ENCODE measurements around the gene RNF11.

RNF11 gene

DNA sequence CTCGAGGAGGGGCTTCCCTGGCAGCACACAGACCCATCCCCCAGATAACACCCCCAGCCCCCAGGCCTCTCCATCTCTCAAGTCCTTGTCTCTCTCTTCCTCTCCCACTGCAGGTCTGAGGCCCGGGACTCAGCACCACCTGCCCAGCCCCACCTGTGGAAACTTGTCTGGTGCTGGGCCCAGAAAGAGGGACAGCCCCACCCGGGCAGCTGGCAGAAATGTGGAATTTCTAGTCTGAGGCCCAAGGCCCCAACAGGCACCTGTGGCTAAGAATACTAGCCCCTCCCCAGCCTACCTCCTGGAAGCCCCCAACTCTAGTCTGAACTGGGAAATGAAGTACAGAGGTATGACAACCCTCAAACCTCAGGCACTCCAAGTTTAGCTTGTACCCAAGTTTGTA lies 78.9 kb downstream of the RNF11 start:
- no peak for DNase-seq (ENCODE audit: extremely low read depth, low read depth)
- TF ChIP-seq, protein P1, sequence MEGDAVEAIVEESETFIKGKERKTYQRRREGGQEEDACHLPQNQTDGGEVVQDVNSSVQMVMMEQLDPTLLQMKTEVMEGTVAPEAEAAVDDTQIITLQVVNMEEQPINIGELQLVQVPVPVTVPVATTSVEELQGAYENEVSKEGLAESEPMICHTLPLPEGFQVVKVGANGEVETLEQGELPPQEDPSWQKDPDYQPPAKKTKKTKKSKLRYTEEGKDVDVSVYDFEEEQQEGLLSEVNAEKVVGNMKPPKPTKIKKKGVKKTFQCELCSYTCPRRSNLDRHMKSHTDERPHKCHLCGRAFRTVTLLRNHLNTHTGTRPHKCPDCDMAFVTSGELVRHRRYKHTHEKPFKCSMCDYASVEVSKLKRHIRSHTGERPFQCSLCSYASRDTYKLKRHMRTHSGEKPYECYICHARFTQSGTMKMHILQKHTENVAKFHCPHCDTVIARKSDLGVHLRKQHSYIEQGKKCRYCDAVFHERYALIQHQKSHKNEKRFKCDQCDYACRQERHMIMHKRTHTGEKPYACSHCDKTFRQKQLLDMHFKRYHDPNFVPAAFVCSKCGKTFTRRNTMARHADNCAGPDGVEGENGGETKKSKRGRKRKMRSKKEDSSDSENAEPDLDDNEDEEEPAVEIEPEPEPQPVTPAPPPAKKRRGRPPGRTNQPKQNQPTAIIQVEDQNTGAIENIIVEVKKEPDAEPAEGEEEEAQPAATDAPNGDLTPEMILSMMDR (IDR thresholded peaks at IDR 0.05; ENCODE audit: low read depth, low read length) = no peak

DNA sequence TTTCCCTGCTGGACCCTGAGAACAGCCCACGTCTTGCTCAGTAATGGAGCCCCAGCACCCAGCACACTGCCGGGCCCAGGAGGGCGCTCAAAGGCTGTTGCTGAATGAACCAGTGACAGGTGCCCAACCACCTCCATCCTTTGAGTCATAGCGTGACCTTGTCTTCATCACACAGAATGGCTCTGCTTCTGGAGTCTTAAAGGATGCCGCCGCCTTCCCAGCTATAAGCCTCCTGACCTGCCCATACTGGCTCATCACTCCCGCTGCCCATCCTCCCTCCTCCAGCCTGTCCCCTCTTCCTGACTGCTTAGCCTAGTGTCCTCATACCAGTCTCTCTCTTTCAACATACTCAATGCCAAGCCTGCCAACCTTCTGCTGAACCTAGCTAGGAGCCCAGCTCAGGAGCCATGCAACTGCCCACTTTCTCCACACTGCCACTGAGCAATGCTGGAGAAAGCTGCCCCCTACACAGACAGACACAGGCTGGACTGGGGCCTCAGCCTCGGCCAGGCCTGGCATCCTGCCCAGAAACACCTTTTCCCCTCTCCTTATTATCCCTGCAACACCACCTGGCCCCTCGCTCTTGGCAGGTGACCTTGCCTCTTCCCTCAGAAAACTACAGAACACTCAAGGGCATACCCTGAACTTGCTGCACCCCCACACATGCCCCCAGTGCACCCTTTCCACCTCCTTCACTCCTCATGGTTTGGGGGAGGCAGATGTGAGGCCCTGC lies 80.2 kb downstream of the RNF11 start:
- TF ChIP-seq, protein P1 (IDR thresholded peaks at IDR 0.05; ENCODE audit: low read depth, low read length) = no peak
- DNase-seq (ENCODE audit: extremely low read depth, low read depth) = no peak

DNA sequence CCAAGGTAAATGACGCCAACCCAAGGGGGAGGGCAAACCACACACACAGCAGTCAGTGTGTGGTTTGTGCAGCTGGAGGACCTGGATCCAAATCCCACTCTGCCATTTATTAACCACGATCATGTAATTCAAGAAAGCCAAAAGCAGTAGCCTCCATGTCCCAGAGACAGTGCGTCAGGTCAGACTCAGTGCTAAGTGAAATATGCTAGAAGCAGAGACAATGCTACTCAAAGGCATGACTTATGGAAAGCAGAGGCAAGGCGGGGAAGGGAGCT lies 80.7 kb downstream of the RNF11 start:
- TF ChIP-seq, protein P1 (IDR thresholded peaks at IDR 0.05; ENCODE audit: low read depth, low read length) = no peak
- no peak for DNase-seq (ENCODE audit: extremely low read depth, low read depth)

DNA sequence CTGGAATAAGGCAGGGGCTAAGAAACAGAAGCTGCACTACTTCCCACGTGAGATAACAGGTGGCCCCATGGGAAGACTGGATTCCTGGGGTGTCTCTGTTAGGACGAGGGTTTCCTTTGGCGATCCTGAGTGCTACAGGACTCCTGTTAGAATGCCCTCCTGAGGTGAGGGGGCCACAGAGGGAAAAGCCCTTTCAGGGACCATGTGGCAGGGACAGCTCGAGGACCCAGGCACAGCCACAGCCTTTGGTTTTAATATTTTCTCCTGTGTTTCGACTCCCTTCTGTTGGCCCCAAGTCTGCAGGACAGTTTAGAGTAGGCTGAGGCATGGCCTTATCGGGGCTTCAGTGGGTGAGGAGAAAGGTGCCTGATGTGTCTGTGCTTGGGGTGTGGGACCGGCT lies 81.7 kb downstream of the RNF11 start:
- no peak for DNase-seq (ENCODE audit: extremely low read depth, low read depth)
- TF ChIP-seq, protein P1 (IDR thresholded peaks at IDR 0.05; ENCODE audit: low read depth, low read length) = no peak

DNA sequence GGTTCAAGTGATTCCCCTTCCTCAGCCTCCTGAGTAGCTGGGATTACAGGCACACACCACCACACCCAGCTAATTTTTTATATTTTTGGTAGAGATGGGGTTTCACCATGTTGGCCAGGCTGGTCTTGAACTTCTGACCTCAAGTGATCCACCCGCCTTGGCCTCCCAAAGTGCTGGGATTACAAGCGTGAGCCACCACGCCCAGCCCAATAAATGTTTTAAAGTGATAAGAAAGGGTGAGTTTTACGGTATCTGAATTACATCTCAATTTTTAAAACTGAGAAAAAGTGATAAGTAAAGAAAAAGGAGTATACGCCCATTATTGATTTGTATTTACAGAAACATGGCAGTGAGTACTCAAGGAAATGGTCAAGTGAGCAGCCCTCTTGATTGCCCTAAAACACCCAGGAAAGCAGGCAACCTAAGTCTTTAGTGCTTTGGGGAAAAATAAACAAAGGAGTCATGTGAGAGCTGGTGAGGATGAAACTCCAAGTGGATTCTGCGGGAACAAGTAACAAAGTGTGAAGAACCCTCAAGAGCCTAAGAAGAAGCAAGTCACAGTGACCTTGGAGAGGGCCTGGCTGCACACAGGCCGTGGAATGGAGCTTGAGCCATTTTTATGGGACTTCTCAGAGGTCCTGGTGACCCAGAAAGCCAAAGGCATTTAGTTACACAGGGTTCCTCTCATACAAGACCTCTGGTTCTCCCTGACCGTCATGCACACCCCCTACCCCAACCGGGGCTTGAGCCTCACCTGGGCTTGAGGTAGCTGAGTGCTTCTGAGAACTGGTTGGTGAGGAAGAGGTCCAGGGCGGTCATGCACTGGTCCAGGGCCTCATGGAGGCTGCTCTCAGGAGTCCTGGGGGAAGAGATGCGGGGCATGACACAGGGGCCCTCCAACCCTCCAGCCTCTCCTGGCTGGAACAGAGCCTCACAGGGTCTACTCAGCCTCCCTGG lies 85.2 kb downstream of the RNF11 start:
- TF ChIP-seq, protein P1 (IDR thresholded peaks at IDR 0.05; ENCODE audit: low read depth, low read length) = no peak
- DNase-seq (ENCODE audit: extremely low read depth, low read depth) = no peak

DNA sequence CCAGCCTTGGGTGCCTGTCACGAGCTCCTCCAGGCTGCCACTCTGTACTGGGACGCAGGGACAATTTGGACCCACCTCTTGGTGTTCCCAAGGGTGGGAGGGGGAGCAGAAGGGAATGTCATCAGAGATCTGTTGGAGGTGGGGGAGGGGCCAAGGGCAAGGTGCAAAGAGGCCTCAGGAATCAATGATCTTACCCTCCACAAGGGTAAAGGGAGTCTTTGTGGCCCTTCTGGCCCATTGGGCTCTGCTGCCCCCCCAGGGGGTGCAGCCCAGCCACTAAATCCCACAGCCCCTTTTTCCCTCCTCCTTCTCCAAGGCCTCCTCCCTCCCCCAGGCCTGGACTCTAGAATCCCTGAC lies 85.8 kb downstream of the RNF11 start:
- no peak for DNase-seq (ENCODE audit: extremely low read depth, low read depth)
- TF ChIP-seq, protein P1 (IDR thresholded peaks at IDR 0.05; ENCODE audit: low read depth, low read length) = no peak

DNA sequence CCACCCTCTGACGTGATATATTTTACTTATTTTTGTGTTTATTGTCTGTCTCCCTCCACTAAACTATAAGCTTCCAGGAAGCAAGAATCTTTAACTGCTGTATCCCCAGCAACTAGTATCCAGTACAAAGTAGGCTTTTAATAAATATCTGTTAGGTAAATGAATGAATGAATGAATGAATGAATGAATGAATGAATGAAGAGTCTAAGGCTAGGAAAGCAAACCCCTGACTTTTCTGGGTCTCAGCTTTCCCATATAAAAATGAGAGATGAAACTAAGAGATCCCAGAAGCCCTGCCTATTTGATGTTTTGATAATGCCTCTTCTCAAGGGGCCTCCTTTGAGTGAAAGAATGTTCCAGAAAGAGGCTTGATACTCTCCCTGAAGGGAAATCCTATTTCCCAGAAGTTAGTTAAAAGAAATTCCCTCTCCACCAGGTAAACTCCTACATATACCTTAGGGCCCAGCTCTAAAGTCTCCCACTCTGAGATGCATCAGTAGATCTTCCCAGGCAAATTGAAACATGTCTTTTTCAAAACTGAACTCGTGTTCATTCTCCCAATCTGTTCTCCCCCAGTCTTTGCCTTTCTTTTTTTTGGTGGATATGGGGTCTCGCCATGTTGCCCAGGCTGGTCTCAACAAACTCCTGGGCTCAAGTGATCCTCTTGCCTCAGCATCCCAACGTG lies 86.5 kb downstream of the RNF11 start:
- TF ChIP-seq, protein P1 (IDR thresholded peaks at IDR 0.05; ENCODE audit: low read depth, low read length) = no peak
- DNase-seq (ENCODE audit: extremely low read depth, low read depth) = no peak

Data from AG09319 (cell line).